Spleen (tissue), 11 donors: Measurements from ENCODE around the gene WDR73. TPM values are rescaled to one million over a fixed set of nuclear protein-coding genes. Genes with fewer than 3 reads are reported as not detected.

Source experiments
- DNase-seq: peaks from one replicate; pipeline ENCODE4 v3.0.0-alpha.2; 2020
- H3K27ac ChIP-seq, 8 donors: fragments of 200-600 bp; sonication (generic) in 7 of 8; 1 replicate in 4 of 8; 2 replicates in 4 of 8; pipeline versions ENCODE4 v1.5.0 to v1.8.0; 2016 to 2021; ENCODE audit warnings: inconsistent platforms in 4 of 8, mild to moderate bottlenecking in 4 of 8, moderate library complexity in 1 of 8
- H3K27me3 ChIP-seq, 7 donors: fragments of 200-600 bp; sonication (generic) in 6 of 7; replicated peaks in 1 of 7; 1 replicate in 4 of 7; 2 replicates in 3 of 7; pipeline versions ENCODE4 v1.5.0 to v1.8.0; 2016 to 2021; ENCODE audit warnings: inconsistent platforms in 3 of 7, mild to moderate bottlenecking in 1 of 7
- H3K36me3 ChIP-seq, 6 donors: fragments of 200-600 bp; sonication (generic) in 5 of 6; 1 replicate in 4 of 6; 2 replicates in 2 of 6; pipeline versions ENCODE4 v1.5.0 to v1.8.0; 2016 to 2021; ENCODE audit warnings: inconsistent platforms in 2 of 6
- H3K4me1 ChIP-seq, 6 donors: fragments of 200-600 bp; sonication (generic) in 5 of 6; 1 replicate in 3 of 6; 2 replicates in 3 of 6; pipeline versions ENCODE4 v1.5.0 to v1.8.0; 2016 to 2021; ENCODE audit warnings: inconsistent platforms in 3 of 6
- H3K4me3 ChIP-seq, 8 donors: fragments of 200-600 bp; sonication (generic) in 7 of 8; 1 replicate in 4 of 8; 2 replicates in 4 of 8; pipeline versions ENCODE4 v1.5.0 to v1.8.0; 2016 to 2021; ENCODE audit warnings: inconsistent platforms in 4 of 8, mild to moderate bottlenecking in 4 of 8, moderate library complexity in 2 of 8
- H3K9me3 ChIP-seq, 8 donors: fragments of 200-600 bp; sonication (generic) in 7 of 8; 1 replicate in 4 of 8; 2 replicates in 4 of 8; pipeline versions ENCODE4 v1.5.0 to v1.8.0; 2016 to 2021; ENCODE audit warnings: inconsistent platforms in 4 of 8
- POLR2A ChIP-seq, 3 donors: fragments of 450-650 bp; IDR thresholded peaks; one replicate each; pipeline ENCODE4 v1.5.1; 2017; ENCODE audit warnings: antibody characterized with exemption in 3 of 3, mild to moderate bottlenecking in 1 of 3
- POLR2AphosphoS5 ChIP-seq, 3 donors: sonication (generic); formaldehyde crosslinking; IDR thresholded peaks; one replicate each; pipeline ENCODE4 v1.5.1; 2017; ENCODE audit warnings: antibody characterized with exemption in 3 of 3
- WGBS, 5 donors: extraction: QIAGEN DNeasy Blood & Tissue Kit in 3 of 5; methylation state at CpG; one replicate each; pipeline versions ENCODE4 v1.1.5 to v1.1.7; 2013 to 2018; 5-methylcytosine and 5-hydroxymethylcytosine counted together
- intact Hi-C: fragments of 100-400 bp; cut with DNase I; formaldehyde crosslinking; loops from one replicate; pipeline ENCODE4 v1.15.0; 2023; ENCODE audit warnings: low total_unique reads
- polyA plus RNA-seq, 3 donors: library from polyadenylated mRNA; stranded (reverse); fragments of 200-250 nt; gene quantifications; one replicate each; pipeline ENCODE4 v1.2.1, GENCODE V29; 2013
- total RNA-seq, 7 donors: library from RNA; depleted of rRNA in 3 of 7; stranded (reverse); fragments of >200 nt in 3 of 7; fragmentation: NEBNext Ultra II Directional in 4 of 7; extraction: Animal tissue kit (Norgen Biotek cat#: 25700) in 4 of 7; gene quantifications; one replicate each; pipeline versions ENCODE4 v1.1.0 to v1.2.1, GENCODE V29; 2016 to 2021
- TF ChIP-seq, protein P1 (sequence below), 11 experiments: fragments of 200-600 bp in 7 of 11; fragments of 450-650 bp in 4 of 11; sonication (generic) in 4 of 11; IDR thresholded peaks in 8 of 11; conservative IDR thresholded peaks in 3 of 11; 1 replicate in 7 of 11; 2 replicates in 4 of 11; pipeline versions ENCODE4 v1.4.0 to v1.8.0; 2016 to 2021; ENCODE audit warnings: antibody characterized with exemption in 11 of 11, inconsistent platforms in 4 of 11, mild to moderate bottlenecking in 1 of 11
- donor health status: healthy with polysubstance abuse.
- donor health status: DM: no; HTN: no; CAD: no; lungs with moderate emphysema.
- donor health status: DM: no; HTN: no; CAD: no.
- donor health status: Bipolar disorder and iron deficiency.
- donor health status: healthy.
- donor health status: DM: no; HTN: no; CAD: no.
- donor health status: DM: yes; HTN: yes; CAD: no.

WDR73 gene
- total and polyA plus RNA-seq, 10 donors = 12.7 to 31.6 (median 24.4) TPM

DNA sequence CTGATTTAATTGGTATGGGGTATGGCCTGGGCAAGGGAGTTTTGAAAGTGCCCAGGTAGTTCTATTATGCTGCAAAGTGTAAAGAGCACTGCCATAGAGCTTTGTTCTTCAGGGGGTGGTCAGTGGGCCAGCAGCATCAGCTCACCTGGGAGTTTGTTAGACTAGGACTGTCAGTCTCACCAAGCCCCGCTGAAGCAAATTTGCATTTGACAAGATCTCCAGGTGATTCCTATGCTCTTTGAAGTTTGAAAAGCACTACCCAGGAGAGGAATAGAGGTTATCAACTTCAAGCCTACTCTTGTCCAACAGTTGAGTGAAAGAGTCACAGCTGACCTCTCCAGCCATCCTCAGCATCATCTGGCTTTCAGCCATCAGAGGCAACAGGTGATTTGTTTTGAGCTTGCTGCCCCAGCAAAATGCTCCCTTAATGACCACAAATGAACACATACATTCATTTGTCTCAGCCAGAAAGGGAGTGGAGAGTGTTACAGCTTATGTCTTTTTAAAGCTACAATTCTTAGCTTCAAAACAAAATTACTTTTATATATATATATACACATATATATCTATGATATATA is 45.3 kb downstream of the WDR73 start:
- TF ChIP-seq, protein P1, sequence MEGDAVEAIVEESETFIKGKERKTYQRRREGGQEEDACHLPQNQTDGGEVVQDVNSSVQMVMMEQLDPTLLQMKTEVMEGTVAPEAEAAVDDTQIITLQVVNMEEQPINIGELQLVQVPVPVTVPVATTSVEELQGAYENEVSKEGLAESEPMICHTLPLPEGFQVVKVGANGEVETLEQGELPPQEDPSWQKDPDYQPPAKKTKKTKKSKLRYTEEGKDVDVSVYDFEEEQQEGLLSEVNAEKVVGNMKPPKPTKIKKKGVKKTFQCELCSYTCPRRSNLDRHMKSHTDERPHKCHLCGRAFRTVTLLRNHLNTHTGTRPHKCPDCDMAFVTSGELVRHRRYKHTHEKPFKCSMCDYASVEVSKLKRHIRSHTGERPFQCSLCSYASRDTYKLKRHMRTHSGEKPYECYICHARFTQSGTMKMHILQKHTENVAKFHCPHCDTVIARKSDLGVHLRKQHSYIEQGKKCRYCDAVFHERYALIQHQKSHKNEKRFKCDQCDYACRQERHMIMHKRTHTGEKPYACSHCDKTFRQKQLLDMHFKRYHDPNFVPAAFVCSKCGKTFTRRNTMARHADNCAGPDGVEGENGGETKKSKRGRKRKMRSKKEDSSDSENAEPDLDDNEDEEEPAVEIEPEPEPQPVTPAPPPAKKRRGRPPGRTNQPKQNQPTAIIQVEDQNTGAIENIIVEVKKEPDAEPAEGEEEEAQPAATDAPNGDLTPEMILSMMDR (IDR thresholded peaks at IDR 0.05 in 8 of 11, conservative IDR thresholded peaks at IDR 0.05 in 3 of 11) = no peak
- TF ChIP-seq POLR2A (IDR thresholded peaks at IDR 0.05) (no peak), POLR2AphosphoS5 (IDR thresholded peaks at IDR 0.05) (no peak)
- no peak for DNase-seq
- Histone ChIP-seq H3K4me1 (peaks cover 3 to 26% (median 18%) of the 10 kb centered on the region in 6 donors), H3K27me3 (no peaks in the 10 kb centered on the region), H3K9me3 (no peaks in the 10 kb centered on the region), H3K4me3 (no peak overlapping the region), H3K27ac (no peak overlapping the region), H3K36me3 (peaks cover 0 to 56% (median 10%) of the 10 kb centered on the region in 6 donors)
- WGBS, 5 donors = 57 to 90% (median 87%) methylated on average over 1 of the region's 1 CpG
- intact Hi-C loops = no loop called here

DNA sequence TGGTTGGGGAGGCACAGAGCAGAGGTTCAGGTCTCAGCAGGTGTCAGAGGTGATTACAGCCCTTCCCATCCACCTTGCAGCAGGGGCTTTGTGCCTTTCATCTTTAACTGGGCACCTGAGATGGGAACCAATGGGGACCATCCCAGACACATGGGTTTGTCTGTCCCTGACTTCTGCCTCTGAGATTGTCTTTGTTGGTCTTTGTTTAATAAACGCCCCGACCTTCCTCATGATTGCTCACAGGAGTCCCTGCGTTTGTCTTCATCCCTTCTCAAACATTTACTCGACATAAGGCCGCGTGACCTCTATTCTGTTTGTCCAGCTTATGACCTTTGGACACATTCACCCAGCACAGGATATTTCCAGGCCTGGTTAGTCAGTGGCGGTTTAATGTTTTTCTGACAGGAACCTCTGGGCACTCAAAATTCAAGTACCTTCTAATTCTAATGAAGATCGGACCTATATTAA is 47.4 kb downstream of the WDR73 start:
- Histone ChIP-seq H3K9me3 (no peaks in the 10 kb centered on the region), H3K27ac (no peak overlapping the region), H3K36me3 (peaks cover 0 to 56% (median 10%) of the 10 kb centered on the region in 6 donors), H3K4me1 (peaks cover 7 to 47% (median 33%) of the 10 kb centered on the region in 6 donors), H3K4me3 (no peak overlapping the region), H3K27me3 (no peaks in the 10 kb centered on the region)
- TF ChIP-seq POLR2A (IDR thresholded peaks at IDR 0.05) (no peak), POLR2AphosphoS5 (IDR thresholded peaks at IDR 0.05) (no peak)
- TF ChIP-seq, protein P1 (IDR thresholded peaks at IDR 0.05 in 8 of 11, conservative IDR thresholded peaks at IDR 0.05 in 3 of 11) = no peak
- no peak for DNase-seq
- intact Hi-C loops = no loop called here
- 90 to 95% (median 91%) methylated on average over 8 of the region's 8 CpGs for WGBS, 5 donors

DNA sequence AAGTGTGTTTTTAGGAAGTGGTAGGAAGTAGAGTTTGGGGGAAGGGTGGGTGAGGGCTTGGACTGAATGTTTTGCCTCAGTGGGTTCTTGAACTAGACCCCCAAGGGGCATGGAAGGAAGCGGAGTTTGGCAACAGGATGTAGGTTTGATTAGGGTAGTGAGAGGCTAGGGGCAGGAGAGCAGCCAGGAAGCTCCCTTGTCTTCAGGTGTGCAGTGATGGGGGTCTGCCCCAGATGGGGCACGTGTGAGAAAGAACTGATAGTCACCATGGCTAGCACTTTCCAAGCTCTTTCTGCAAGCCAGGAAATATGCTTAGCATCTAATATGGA is 48.6 kb downstream of the WDR73 start:
- peak overlapping the region in 3 of 8 donors; percentile 24 to 54 (median 37) for H3K27ac ChIP-seq
- no peak for DNase-seq
- H3K36me3 ChIP-seq = peaks cover 0 to 56% (median 10%) of the 10 kb centered on the region in 6 donors
- peaks cover 9 to 54% (median 37%) of the 10 kb centered on the region in 6 donors for H3K4me1 ChIP-seq
- 34 to 53% (median 51%) methylated on average over 2 of the region's 2 CpGs for WGBS, 5 donors
- no peaks in the 10 kb centered on the region for H3K27me3 ChIP-seq
- no peak for TF ChIP-seq POLR2A (IDR thresholded peaks at IDR 0.05)
- TF ChIP-seq, protein P1 (IDR thresholded peaks at IDR 0.05 in 8 of 11, conservative IDR thresholded peaks at IDR 0.05 in 3 of 11) = no peak
- intact Hi-C loops = no loop called here
- H3K9me3 ChIP-seq = no peaks in the 10 kb centered on the region
- peak overlapping the region in 1 of 8 donors; percentile 5 for H3K4me3 ChIP-seq

DNA sequence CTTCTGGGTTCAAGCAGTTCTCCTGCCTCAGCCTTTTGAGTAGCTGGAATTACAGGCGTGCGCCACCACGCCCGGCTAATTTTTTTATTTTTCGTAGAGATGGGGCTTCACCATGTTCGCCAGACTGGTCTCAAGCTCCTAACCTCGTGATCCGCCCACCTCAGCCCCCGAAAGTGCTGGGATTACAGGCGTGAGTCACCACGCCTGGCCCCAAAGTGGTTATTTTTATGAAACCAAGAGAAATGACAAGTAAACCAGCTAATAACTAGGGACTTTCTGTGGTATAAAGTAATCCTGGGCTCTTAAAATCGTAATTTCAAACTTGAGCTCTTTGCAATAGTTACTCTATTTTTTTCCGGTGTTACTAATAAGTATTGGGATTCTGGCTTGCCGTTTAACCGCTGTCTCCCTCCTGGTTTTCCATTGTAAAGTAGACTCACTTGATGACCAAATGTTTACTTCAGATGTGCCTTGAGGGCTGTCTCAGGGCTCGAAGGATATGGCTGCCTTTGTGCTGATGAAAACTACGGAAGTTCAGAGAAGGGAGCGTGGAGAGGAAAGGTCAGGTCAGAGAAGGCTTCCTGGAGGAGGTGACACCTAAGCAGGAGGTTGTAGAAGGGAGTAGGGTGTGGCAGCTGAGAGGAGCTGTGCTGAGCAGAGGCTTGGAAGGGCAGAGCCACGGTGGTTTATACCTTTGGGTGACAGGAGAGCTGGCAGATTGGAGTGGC is 49.1 kb downstream of the WDR73 start:
- no peaks in the 10 kb centered on the region for H3K27me3 ChIP-seq
- 68 to 87% (median 73%) methylated on average over 19 of the region's 19 CpGs for WGBS, 5 donors
- intact Hi-C loops = no loop called here
- peak overlapping the region in 1 of 8 donors; percentile 5 for H3K4me3 ChIP-seq
- peaks cover 11 to 59% (median 39%) of the 10 kb centered on the region in 6 donors for H3K4me1 ChIP-seq
- peak overlapping the region in 3 of 8 donors; percentile 24 to 54 (median 37) for H3K27ac ChIP-seq
- TF ChIP-seq, protein P1 (IDR thresholded peaks at IDR 0.05 in 8 of 11, conservative IDR thresholded peaks at IDR 0.05 in 3 of 11) = no peak
- no peak for TF ChIP-seq POLR2A (IDR thresholded peaks at IDR 0.05)
- TF ChIP-seq POLR2AphosphoS5 (IDR thresholded peaks at IDR 0.05) = no peak
- DNase-seq = no peak
- peaks cover 0 to 56% (median 10%) of the 10 kb centered on the region in 6 donors for H3K36me3 ChIP-seq
- no peaks in the 10 kb centered on the region for H3K9me3 ChIP-seq
